NT2/D1 (cell line): ENCODE results near the gene PTPN1.

ENCODE experiments used
- SUZ12 ChIP-seq: IDR thresholded peaks from 2 replicates; pipeline ENCODE4 v1.6.1; 2011; ENCODE audit not compliant: insufficient read length, insufficient read depth; ENCODE audit errors: extremely low read depth
- YY1 ChIP-seq: IDR thresholded peaks from 2 replicates; pipeline ENCODE4 v1.6.1; 2011; ENCODE audit not compliant: insufficient read length, insufficient read depth

DNA sequence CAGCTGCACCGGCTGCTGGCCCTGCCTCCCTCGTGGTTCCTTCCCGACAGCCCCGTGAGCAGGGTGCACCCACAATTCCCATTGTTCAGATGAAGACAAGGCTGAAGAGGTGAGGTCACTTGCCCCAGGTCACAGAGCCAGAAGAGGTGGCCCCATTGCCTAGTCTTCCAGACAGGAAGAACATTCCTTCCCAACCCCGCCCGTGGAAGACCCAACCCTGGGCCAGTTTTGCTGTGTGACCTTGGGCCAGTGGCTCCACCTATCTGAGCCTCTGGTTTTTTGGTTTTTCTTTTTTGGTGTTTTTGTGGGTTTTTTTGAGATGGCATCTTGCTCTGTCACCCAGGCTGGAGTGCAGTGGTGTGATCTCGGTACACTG, 119.5 kb downstream of the PTPN1 start:
- TF ChIP-seq YY1 (no peak), SUZ12 (no peak)
